AG09309 (cell line): ENCODE measurements around the gene RIPK4.

Experiments
- DNase-seq: peaks from one replicate; pipeline ENCODE4 v3.0.0-alpha.2; 2010; ENCODE audit warnings: low read depth
- H3K4me3 ChIP-seq: 2 replicates; pipeline ENCODE4 v1.5.1; 2011; ENCODE audit warnings: mild to moderate bottlenecking, low read depth, low read length, moderate library complexity; ENCODE audit not compliant: control insufficient read depth
- CTCF ChIP-seq: IDR thresholded peaks from 2 replicates; pipeline ENCODE4 v1.5.1; 2011; ENCODE audit warnings: mild to moderate bottlenecking, low read depth, low read length, inconsistent platforms; ENCODE audit not compliant: insufficient read depth, control insufficient read depth; ENCODE audit errors: missing control alignments

RIPK4 gene

DNA sequence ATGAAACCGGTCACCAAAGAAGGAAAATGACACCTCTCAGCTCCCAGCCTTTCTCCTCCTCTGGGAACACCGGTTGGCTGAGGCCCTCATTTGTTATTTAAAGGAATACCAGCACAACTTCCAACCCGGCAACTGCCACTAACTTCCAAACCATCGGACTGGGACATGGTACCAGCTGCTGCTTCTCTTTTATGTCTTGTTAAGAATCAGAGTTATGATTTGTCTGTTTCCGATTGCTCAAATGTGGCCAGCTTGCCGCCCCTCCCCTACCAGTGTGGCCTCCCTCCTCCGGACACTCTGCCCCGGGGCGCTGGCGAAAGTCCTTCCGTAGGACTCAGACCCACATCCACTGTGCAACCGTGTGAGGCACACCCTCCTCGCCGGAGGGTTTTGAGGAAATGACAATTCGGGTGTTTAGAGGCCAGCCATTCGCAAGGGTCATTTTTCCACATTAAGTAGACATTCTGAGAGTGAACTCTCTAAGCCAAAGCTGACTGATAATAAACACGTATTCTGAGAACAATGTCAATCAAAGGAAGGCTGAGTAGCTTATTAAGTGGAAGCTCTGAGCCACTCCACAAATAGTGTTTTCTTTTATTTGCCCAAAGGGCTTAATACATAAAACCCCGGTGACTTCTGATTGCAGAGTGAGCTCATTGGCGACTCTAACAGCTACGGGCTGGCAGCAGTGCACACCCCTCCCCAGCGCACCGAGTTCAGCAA lies 5.5 kb downstream of the RIPK4 start:
- no peak overlapping the region; the same call in 1 of the 2 replicates for H3K4me3 ChIP-seq
- no peak for TF ChIP-seq CTCF
- no peak for DNase-seq

GRCh38 chr21:41760411-41760810 lies 6.4 kb downstream of the RIPK4 start:
- H3K4me3 ChIP-seq = no peak overlapping the region
- TF ChIP-seq CTCF = no peak
- no peak for DNase-seq

- TF ChIP-seq CTCF = no peak
- no peak for DNase-seq
- no peak overlapping the region for H3K4me3 ChIP-seq
Measured at GRCh38 chr21:41759926-41760325, 6.9 kb downstream of the RIPK4 start.

DNA sequence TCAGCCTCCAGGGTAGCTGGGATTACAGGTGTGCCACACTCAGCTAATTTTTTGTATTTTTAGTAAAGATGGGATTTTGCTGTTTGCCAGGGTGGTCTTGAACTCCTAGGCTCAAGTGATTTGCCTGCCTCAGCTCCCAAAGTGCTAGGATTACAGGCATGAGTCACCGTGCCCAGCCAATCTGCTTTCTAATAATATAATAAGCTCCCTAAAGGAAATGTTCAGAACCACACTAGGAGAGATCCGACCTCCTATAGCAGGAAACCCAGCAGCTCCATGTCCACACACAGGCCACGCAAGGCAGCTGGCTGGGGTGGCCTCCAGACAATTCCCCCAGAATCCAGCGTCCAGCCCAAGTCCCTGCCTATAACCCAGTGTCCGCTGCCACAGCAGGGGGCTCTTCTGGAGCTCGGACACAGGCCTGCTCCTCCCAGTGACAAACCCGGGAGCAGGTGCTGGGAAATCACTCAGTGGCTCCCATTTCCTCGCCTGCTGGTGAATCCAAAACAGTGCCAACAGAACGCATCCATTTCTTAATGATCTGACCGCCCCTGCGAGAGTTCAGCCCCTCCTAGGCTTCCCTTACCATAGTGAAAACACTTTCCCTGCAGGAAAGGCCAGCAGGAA lies 7.5 kb downstream of the RIPK4 start:
- no peak overlapping the region for H3K4me3 ChIP-seq
- DNase-seq = no peak
- no peak for TF ChIP-seq CTCF

DNA sequence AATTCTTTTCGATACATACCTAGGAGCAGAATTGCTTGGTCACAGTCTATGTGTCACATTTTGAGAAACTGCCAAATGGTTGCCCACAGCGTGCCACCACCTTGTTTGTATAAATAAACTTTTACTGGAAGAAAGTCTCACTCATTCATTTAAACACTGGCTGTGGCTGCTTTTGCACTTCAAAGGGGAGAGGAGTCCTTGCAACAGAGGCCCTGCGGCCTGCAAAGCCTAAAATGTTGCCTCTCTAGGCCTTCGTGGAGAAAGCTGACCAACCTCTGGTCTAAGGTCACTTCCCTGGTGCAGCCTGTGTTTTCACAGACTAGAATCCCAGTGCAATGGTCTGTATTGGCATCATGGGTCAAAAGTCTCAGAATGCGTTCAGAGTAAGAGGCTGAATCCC lies 8.3 kb downstream of the RIPK4 start:
- TF ChIP-seq CTCF = no peak
- H3K4me3 ChIP-seq = no peak overlapping the region

DNA sequence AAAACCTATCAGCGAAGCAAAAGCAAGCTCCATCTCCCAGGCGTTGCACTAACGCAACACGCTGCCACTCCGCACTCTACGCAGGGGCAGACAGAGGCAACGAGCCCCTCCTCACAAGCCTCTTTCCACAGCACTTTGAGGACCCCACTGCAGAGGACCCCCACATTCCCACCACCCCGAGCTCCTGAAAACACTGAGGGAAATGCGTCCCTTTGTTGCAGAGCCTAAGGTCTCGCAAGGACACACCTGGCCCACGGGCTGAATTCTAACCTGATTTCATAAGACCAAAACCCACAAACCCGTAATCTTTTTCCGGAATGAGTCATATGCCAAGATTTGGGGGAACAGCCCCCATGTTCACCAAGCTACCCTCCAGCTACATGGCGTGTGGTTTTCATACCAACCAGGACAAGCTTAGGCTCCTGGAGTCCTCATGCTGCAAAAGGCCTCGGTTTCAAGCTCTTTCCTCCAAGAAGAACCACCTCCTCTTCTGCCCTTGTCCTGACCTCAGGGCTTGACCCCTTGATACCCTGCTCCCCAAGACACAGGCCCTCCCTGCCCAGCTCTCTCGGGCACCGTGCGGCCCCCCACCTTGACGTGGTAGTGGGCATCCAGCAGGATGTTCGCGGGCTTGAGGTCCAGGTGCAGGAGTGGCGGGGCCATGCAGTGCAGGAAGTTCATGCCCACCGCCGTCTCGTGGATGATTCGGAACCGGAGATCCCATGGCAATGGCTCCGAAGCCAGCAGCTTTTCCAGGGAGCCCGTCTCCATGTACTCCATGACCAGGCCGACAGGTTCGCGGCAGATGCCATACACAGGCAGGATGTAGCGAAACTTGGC lies 10.7 kb downstream of the RIPK4 start:
- no peak overlapping the region for H3K4me3 ChIP-seq
- no peak for TF ChIP-seq CTCF
- no peak for DNase-seq

More for the DNA sequence above, 8.3 kb downstream of the RIPK4 start:
- no peak for DNase-seq
